A172 (cell line): ENCODE data around the gene CELF3. TPM values are rescaled to one million over a fixed set of nuclear protein-coding genes. Genes with fewer than 3 reads are reported as not detected.
A peak's percentile ranks its signal among the peaks of the same experiment; 100 is the strongest.
"Not testable (repeated sequence)": the region's sequence is repeated elsewhere in the genome, so short reads cannot be mapped to it uniquely, and the experiment has no call there.

Experiments used
- DNase-seq: peaks from one replicate; pipeline ENCODE4 v3.0.0-alpha.2; 2015; ENCODE audit warnings: low spot score
- total RNA-seq: library from RNA; depleted of rRNA; stranded (reverse); fragments of >200 nt; shearing (Covaris generic); gene quantifications from 2 replicates; pipeline ENCODE4 v1.2.3, GENCODE V29; 2014; rRNA removed

CELF3 gene
- total RNA-seq, 1 experiment from 2014 or later = not detected

DNA sequence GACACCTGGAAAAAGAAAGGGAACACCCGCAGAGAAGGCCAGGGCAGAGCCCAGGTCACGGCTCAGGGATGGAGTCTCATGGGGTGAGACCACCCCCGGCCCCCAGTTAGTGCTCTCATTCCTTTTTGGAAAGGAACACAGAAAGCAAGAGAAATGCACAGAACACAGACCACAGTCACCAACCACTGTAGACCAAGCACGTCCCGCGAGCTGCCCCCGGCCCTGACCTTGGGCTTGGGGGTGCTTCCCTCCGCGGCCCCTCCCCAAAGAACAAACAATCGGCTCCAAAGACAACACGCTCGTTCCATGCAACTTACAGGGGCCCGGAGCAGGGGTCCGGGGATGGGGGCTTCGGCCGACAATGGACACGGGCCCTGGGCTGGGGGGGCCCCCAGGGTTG is 12.8 kb downstream of the CELF3 start:
- DNase-seq = no peak

DNA sequence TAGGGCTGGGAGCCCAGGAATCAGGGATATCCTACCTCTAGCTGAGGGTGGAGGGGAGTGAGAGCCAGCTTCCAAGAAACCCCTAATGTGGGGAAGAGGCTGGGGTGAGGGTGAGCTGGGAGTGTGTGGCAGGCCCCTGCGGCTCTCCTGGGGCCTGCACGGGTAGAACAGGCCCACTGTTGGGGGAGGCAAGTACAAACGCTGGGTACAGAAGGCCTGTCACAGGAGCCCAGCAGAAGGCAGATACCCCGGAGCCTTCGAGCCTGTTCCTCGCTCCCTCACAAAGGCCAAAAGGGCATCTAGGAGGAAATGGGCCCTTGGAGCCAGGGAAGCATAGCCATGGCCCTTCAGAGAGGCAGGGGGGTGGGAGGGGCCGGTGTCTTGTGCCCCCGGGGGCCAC is 13.7 kb downstream of the CELF3 start:
- no peak for DNase-seq

DNA sequence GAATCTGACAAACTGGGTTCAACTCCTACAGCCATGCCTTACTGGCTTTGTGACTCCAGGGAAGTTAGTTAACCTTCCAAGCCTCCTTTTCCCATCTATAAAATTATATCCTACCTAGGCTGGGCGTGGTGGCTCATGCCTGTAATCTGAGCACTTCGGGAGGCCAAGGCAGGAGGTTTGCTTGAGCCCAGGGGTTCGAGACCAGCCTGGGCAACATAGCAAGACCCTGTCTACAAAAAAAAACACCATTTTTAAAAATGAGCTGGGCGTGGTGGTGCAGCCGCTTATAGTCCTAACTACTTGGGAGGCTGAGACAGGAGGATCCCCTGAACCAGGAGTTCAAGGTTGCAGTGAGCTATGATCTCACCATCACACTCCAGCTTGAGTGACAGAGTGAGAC is 15.1 kb downstream of the CELF3 start:
- no peak for DNase-seq

DNA sequence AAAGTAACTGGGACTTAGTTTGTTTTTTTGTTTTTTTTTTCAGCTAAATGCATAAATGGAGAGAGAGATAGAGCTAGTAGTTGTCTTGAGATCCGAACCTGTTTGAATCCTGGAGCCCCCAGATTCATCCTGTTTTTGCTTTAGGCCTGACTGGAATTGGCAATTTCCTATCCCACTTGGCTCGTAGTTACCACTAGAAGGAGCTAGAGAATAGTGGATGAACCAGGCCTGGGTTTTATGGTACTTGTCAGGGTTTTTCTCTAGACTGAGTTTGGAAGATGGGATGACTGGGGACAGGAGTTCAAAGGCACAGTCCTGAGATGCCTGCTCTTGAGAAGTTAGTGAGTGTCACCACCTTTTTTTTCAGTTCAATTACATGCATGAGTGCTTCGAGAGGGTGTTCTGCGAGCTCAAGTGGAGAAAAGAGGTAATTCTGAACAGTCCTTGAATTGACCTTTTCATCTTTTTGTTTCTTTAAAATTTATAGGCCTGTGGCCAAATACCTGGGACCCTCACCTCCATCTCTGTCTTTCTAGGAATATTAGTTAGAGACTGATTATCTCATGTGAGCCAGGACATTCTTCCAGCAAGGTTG is 23.4 kb downstream of the CELF3 start:
- DNase-seq = peak; percentile 69

DNA sequence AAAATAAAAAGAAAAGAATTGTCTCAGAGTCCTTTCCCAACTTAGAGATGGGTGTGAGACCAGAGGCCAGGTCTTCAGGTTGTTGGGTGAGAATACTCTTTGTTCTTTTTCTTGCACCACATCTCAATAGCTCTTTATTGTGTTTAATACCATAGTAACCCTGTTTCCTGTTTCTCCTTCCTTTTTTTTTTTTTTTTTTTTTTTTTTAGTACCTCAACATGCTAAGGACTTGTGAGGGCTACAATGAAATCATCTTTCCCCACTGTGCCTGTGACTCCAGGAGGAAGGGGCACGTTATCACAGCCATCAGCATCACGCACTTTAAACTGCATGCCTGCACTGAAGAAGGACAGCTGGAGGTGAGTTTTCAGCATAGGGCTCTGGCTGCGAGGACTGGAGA is 24.4 kb downstream of the CELF3 start:
- DNase-seq = no peak

DNA sequence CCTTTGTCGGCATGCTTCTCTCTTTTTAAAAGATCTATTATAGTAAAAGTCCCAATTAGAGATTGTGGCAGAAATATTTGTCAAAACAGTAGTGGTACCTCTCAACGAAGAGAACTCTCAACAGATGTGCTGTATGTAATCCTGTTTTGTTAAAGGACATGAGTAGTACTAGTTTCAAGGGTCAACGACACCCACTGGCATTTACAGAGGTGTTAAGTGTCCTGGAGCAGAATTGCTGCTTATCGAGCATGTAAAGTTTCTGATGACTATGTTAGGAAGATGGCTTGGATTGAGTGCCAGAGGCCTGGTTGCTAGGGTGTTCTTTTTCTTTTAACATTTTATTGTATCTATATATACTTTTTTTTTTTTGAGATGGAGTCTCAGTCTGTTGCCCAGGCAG is 27.1 kb downstream of the CELF3 start:
- DNase-seq = no peak

DNA sequence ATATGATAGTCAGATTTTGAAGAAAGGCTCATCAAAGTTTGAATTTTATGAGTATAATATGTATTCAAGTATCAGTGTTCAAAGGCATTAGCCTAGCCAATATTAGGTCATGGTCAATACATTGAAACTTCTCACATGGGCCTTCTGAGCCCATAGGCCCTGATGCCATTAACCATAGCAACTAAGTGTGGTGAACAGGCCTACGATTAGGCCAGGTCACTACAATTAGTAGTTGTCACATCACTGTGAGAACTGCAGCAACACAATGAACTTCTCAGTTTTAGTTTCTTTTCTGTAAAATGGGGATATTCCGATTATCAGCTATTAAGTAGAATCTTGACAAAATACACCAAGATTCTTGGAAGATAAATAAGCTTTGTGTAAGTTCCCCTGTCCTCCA is 30.0 kb downstream of the CELF3 start:
- DNase-seq = no peak

DNA sequence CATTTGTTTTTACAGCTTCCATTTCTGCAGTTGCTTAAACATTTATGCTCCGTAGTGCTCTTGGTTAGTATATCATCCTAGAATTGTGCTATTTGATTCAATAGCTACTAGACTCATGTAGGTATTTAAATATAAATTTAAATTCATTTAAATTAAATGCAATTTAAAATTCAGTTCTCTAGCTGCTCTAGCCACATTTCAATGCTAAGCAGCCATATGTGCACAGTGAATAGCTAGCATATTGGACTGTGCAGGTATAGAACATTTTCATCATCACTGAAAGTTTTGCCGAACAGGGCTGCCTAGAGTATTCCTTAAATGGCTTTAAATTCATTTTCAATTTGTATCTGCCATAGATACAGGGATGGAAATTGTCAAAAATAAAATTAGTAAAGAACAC is 32.5 kb downstream of the CELF3 start:
- DNase-seq = no peak

DNA sequence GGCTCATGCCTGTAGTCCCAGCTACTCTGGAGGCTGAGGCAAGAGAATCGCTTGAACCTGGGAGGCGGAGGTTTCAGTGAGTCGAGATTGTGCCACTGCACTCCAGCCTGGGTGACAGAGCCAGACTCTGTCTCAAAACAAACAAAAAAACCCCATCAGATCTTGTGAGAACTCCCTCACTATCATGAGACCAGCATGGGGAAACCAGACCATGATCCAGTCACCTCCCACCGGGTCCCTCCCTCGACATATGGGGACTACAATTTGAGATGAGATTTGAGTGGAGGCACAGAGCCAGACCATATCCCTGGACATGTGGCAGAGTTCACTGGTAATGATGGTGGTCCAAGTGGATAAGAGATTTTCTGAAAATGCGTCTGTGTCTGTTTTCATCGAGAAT is 33.7 kb downstream of the CELF3 start:
- not testable (repeated sequence) for DNase-seq

DNA sequence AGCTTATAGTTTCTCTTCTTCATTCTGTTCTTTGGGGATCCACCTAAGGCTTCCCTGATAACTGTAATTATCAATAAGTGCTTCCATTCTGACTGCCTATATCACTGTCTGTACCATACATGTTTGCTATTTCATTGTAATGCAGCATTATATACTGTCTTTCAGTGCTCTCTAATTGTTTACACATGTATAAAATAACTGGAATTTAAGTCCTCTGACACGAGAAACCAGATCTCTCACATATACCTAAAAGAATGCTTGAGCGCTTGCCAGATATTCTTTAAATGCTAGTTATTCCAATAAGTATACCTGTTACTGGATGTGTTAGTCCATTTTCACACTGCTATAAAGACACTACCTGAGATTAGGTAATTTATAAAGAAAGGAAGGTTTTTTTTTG is 34.7 kb downstream of the CELF3 start:
- DNase-seq = no peak

DNA sequence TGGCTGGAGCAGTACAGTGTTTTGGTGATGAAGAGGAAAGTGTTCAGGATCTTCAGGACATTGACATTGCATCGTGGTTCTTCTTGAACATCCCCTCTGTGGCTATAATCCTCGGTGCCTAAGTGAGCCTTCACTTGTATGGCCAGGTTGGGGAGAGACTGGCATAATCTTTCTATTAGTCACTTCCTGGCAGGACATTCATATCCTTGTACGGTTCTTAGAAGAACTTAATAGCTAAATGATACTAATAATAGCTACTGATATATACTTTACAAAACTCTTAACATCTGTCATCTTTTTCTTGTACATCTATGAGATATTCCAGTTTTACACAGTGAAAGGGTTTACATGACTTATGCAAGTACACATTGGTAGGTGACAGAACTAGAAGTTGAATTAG is 35.8 kb downstream of the CELF3 start:
- peak; percentile 100 for DNase-seq

DNA sequence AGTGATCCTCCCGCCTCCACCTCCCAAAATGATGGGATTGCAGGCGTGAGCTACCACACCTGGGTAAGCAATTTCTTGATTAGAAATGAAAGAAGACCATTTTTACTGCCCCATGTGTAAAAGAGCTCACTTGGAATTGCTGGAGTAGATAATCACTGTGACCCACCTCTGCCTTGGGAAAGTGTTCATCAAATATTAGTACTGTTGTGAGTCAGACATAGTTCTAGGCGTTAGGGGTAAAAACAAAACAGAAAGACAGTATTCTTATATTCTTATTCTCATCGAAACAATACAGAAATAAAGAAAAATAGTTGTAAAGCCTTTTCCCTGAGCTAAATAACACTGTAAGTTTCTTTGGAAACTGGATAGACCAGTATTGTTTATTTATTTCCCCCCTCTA is 36.2 kb downstream of the CELF3 start:
- DNase-seq = peak; percentile 77

DNA sequence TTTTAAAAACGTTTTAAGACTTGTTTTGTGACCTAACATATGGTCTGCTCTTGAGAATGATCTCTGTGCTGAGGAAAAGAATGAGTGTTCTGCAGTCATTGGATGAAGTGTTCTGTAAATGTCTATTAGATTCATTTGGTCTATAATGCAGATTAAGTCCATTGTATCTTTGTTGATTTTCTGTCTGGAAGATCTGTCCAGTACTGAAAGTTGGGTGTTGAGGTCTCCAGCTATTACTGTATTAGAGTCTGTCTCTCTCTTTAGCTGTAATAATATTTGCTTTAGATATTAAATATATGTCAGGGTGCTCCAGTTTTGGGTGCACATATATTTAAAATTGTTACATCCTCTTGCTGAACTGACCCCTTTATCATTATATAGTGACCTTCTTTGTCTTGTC is 43.2 kb downstream of the CELF3 start:
- DNase-seq = no peak

DNA sequence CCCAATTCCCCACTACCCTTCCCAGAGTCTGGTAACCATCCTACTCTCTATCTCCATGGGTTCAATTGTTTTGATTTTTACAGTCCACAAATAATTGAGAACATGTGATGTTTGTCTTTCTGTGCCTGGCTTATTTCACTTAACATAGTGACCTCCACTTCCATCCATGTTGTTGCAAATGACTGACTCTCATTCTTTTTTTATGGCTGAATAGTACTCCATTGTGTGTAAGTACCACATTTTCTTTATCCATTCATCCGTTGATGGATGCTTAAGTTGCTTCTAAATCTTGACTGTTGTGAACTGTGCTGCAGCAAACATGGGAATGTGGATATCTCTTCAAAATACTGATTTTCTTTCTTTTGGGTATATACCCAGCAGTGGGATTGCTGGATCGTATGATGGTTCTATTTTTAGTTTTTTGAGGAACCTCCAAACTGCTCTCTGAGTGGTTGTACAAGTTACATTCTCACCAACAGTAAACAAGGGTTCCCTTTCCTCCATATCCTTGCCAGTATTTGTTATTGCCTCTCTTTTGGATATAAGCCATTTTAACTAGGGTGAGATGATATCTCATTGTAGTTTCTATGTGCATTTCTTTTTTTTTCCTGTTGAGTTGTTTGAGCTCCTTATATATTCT is 46.4 kb downstream of the CELF3 start:
- DNase-seq = not testable (repeated sequence)

DNA sequence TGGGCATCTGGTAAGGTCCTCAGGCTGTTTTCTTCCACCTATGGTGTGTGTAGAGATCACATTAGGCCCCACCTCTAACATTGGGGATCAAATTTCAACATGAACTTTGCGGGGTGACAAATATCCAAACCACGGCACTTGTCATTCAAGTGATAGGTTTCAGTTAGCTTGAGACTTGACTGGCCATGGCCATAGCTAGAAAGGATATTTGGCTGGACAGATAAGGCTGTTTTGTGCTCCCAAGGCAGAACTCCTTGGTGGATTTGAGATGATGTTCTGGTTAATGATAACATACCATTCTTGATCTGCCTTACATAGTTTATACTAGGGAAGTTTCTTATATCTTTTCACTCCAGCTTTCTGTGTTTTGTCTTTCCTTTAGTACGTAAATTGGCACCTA is 48.5 kb downstream of the CELF3 start:
- no peak for DNase-seq

DNA sequence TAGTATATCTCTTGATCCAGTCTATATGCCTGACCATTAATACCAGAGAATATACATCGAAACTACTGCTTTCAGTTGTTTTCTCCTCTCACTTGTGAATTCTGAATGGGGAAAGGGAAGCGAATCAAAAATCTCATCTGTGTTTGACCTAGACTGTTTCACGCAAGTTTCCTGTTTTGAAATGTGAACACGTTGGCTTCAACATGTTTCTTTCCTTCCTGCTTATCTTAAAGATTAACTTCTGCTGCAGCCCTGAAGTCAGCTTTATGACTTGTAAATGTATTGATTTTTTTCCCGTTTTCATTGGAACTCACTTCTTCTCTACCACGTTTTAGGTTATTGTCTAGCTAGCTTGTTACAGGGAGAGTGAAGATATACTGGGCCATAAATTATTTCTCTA is 54.9 kb downstream of the CELF3 start:
- no peak for DNase-seq

DNA sequence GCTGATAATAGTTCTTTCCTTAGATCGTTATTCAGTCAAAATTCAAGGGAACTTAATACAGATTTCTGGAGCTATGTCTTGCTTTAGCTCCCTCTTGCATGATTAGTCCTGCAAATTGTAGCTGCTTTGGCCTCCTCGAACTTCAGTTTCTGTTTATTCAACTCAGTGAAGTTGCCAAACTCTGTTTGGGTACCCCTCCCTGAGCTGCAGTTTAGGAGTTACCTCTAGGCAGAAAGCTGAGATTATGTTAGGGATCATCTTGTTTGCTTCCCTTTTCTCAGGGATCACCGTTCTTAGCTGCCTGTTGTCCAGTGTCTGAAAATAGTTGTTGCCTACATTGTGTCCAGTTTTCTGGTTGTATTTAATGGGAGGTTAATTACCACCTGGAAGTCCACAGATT is 61.2 kb downstream of the CELF3 start:
- no peak for DNase-seq

DNA sequence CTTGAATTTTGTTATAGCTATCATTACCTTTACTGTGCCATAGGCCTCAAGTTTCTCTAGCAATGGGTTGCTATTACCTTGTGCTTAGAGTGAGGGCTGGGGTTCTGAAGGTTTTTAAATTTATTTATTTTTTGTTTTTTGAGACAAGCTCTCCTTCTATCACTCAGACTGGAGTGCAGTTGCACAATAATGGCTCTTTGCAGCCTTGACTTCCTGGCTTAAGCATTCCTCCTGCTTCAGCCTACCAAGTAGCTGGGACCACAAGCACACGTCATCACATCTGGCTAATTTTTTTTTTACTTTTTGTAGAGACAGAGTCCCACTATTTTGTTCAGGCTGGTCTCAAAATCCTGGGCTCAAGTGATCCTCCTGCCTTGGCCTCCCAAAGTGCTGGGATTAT is 63.2 kb downstream of the CELF3 start:
- DNase-seq = no peak

Other genes with a start within 250 kb of the CELF3 start
- gene CGN, start 205.4 kb downstream of the CELF3 start, total RNA-seq = 0.93 and 3.2 TPM in 2 replicates
- 64.3 and 99.0 TPM in 2 replicates for gene TUFT1, start 176.5 kb downstream of the CELF3 start, total RNA-seq
- 23.7 and 28.7 TPM in 2 replicates for gene SNX27, start 104.8 kb downstream of the CELF3 start, total RNA-seq
- not detected in 2 replicates for gene RIIAD1, start 4.7 kb upstream of the CELF3 start, total RNA-seq
- 275 and 300 TPM in 2 replicates for gene MRPL9, start 46.7 kb upstream of the CELF3 start, total RNA-seq
- gene TDRKH, start 73.7 kb upstream of the CELF3 start, total RNA-seq = 24.2 and 25.1 TPM in 2 replicates
- gene LINGO4, start 88.6 kb upstream of the CELF3 start, total RNA-seq = not detected in 2 replicates
- gene RORC, start 115.0 kb upstream of the CELF3 start, total RNA-seq = 0.12 and 0.14 TPM in 2 replicates
- gene C2CD4D, start 123.0 kb upstream of the CELF3 start, total RNA-seq = not detected in 2 replicates
- gene THEM5, start 136.9 kb upstream of the CELF3 start, total RNA-seq = not detected in 2 replicates
- gene THEM4, start 192.7 kb upstream of the CELF3 start, total RNA-seq = 9.5 and 11.2 TPM in 2 replicates